Measurements from ENCODE around the gene USP12.

DNA sequence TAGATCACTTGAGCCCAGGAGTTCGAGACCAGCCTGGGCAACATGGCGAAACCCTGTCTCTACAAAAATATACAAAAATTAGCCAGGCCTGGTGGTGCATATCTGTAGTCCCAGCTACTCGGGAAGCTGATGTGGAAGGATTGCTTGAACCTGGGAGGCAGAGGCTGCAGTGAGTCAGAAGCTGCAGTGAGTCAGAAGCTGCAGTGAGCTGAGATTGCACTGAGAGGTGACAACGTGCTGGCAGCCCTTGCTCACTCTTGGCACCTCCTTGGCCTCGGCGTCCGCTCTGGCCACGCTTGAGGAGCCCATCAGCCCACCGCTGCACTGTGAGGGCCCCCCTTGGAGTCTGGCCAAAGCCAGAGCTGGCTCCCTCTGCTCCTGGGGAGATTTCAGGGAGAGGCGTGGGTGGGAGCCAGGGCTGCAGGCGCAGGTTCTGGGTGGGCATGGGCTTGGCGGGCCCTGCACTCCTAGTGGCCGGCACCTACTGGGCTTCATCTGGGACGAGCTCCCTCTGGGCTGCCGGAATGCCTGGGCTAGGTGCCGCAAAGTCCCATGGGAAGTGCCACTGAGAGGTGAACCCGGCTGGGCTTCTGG, 40.3 kb upstream of the USP12 start:
- TF ChIP-seq POLR2A (IDR thresholded peaks at IDR 0.05) (no peak), POLR2AphosphoS5 (IDR thresholded peaks at IDR 0.05) (no peak), EP300 (IDR thresholded peaks at IDR 0.05) (no peak)
- TF ChIP-seq, protein P1, sequence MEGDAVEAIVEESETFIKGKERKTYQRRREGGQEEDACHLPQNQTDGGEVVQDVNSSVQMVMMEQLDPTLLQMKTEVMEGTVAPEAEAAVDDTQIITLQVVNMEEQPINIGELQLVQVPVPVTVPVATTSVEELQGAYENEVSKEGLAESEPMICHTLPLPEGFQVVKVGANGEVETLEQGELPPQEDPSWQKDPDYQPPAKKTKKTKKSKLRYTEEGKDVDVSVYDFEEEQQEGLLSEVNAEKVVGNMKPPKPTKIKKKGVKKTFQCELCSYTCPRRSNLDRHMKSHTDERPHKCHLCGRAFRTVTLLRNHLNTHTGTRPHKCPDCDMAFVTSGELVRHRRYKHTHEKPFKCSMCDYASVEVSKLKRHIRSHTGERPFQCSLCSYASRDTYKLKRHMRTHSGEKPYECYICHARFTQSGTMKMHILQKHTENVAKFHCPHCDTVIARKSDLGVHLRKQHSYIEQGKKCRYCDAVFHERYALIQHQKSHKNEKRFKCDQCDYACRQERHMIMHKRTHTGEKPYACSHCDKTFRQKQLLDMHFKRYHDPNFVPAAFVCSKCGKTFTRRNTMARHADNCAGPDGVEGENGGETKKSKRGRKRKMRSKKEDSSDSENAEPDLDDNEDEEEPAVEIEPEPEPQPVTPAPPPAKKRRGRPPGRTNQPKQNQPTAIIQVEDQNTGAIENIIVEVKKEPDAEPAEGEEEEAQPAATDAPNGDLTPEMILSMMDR (IDR thresholded peaks at IDR 0.05): no peak

Measured in suprapubic skin (tissue), 4 donors.